Memory B cell (primary cell): Measurements from ENCODE around the gene TVP23A.
"Not testable (repeated sequence)": the region's sequence is repeated elsewhere in the genome, so short reads cannot be mapped to it uniquely, and the experiment has no call there.

Source experiments
- ATAC-seq: fragments of 150-1000 bp; cut with Tn5 transposase; 2 replicates; pipeline ENCODE4 v1.10.0; 2021; ENCODE audit warnings: low read depth, mild to moderate bottlenecking, moderate library complexity
- DNase-seq, 2 donors: peaks; one replicate each; pipeline ENCODE4 v3.0.0; 2022; ENCODE audit warnings: low spot score in 2 of 2
- H3K27ac Mint-ChIP-seq: one replicate; pipeline ENCODE4 v1.8.0; 2022; ENCODE audit warnings: mild to moderate bottlenecking, moderate library complexity, mixed read lengths
- H3K27me3 Mint-ChIP-seq: one replicate; pipeline ENCODE4 v1.8.0; 2022; ENCODE audit warnings: mixed read lengths
- H3K36me3 Mint-ChIP-seq: one replicate; pipeline ENCODE4 v1.8.0; 2022; ENCODE audit warnings: mild to moderate bottlenecking, mixed read lengths
- H3K4me1 Mint-ChIP-seq: one replicate; pipeline ENCODE4 v1.8.0; 2022; ENCODE audit warnings: mixed read lengths
- H3K4me3 Mint-ChIP-seq: one replicate; pipeline ENCODE4 v1.8.0; 2022; ENCODE audit warnings: mild to moderate bottlenecking, moderate library complexity, mixed read lengths
- H3K9me3 Mint-ChIP-seq: one replicate; pipeline ENCODE4 v1.8.0; 2022; ENCODE audit warnings: mixed read lengths

TVP23A gene

GRCh38 chr16:10806698-10807097, 11.9 kb downstream of the TVP23A start:
- peak overlapping the region; percentile 68 for H3K4me3 Mint-ChIP-seq
- no peak for DNase-seq
- H3K4me1 Mint-ChIP-seq = peaks cover 24% of the 10 kb centered on the region
- no peaks in the 10 kb centered on the region for H3K9me3 Mint-ChIP-seq
- no peak overlapping the region for H3K27ac Mint-ChIP-seq
- no peaks in the 10 kb centered on the region for H3K27me3 Mint-ChIP-seq
- H3K36me3 Mint-ChIP-seq = no peaks in the 10 kb centered on the region
- ATAC-seq = peak; percentile 79

GRCh38 chr16:10805334-10805733, 13.3 kb downstream of the TVP23A start:
- Mint-ChIP-seq H3K4me1 (peaks cover 21% of the 10 kb centered on the region), H3K4me3 (no peak overlapping the region), H3K27me3 (no peaks in the 10 kb centered on the region), H3K27ac (no peak overlapping the region), H3K36me3 (no peaks in the 10 kb centered on the region), H3K9me3 (no peaks in the 10 kb centered on the region)
- ATAC-seq = no peak
- DNase-seq = no peak

GRCh38 chr16:10799736-10800135, 18.9 kb downstream of the TVP23A start:
- H3K27ac Mint-ChIP-seq = no peak overlapping the region
- no peaks in the 10 kb centered on the region for H3K36me3 Mint-ChIP-seq
- no peaks in the 10 kb centered on the region for H3K9me3 Mint-ChIP-seq
- H3K4me1 Mint-ChIP-seq = peaks cover 9% of the 10 kb centered on the region
- no peaks in the 10 kb centered on the region for H3K27me3 Mint-ChIP-seq
- DNase-seq (no peak), ATAC-seq (no peak)
- no peak overlapping the region for H3K4me3 Mint-ChIP-seq

GRCh38 chr16:10791048-10791447, 27.5 kb downstream of the TVP23A start:
- Mint-ChIP-seq H3K36me3 (no peaks in the 10 kb centered on the region), H3K9me3 (no peaks in the 10 kb centered on the region), H3K27ac (no peak overlapping the region), H3K4me1 (peaks cover 29% of the 10 kb centered on the region), H3K4me3 (no peak overlapping the region), H3K27me3 (no peaks in the 10 kb centered on the region)
- no peak for DNase-seq
- no peak for ATAC-seq

- H3K27ac Mint-ChIP-seq, H3K27me3 Mint-ChIP-seq, DNase-seq, H3K9me3 Mint-ChIP-seq, H3K4me3 Mint-ChIP-seq, ATAC-seq, H3K36me3 Mint-ChIP-seq: not testable (repeated sequence)
- peaks cover 27% of the 10 kb centered on the region for H3K4me1 Mint-ChIP-seq
Measured at GRCh38 chr16:10788630-10789029, 30.0 kb downstream of the TVP23A start.

- Mint-ChIP-seq H3K4me1 (peaks cover 24% of the 10 kb centered on the region), H3K9me3 (no peaks in the 10 kb centered on the region), H3K36me3 (no peaks in the 10 kb centered on the region), H3K4me3 (peak overlapping the region; percentile 53), H3K27ac (peak overlapping the region; percentile 64), H3K27me3 (no peaks in the 10 kb centered on the region)
- DNase-seq (peak; percentile 31 to 60), ATAC-seq (peak; percentile 100)
Measured at GRCh38 chr16:10787304-10787703, 31.3 kb downstream of the TVP23A start.

GRCh38 chr16:10782628-10783027, 36.0 kb downstream of the TVP23A start:
- Mint-ChIP-seq H3K27ac (no peak overlapping the region), H3K4me3 (no peak overlapping the region), H3K36me3 (no peaks in the 10 kb centered on the region), H3K27me3 (no peaks in the 10 kb centered on the region), H3K9me3 (no peaks in the 10 kb centered on the region), H3K4me1 (peaks cover 15% of the 10 kb centered on the region)
- DNase-seq (no peak), ATAC-seq (no peak)

- no peaks in the 10 kb centered on the region for H3K9me3 Mint-ChIP-seq
- no peak for ATAC-seq
- H3K27me3 Mint-ChIP-seq = no peaks in the 10 kb centered on the region
- H3K4me1 Mint-ChIP-seq = peaks cover 13% of the 10 kb centered on the region
- no peaks in the 10 kb centered on the region for H3K36me3 Mint-ChIP-seq
- H3K27ac Mint-ChIP-seq = no peak overlapping the region
- no peak for DNase-seq
- no peak overlapping the region for H3K4me3 Mint-ChIP-seq
Measured at GRCh38 chr16:10780628-10781027, 38.0 kb downstream of the TVP23A start.

- not testable (repeated sequence) for H3K9me3 Mint-ChIP-seq, H3K36me3 Mint-ChIP-seq, H3K4me3 Mint-ChIP-seq, DNase-seq, H3K27ac Mint-ChIP-seq, H3K27me3 Mint-ChIP-seq, ATAC-seq
- peaks cover 19% of the 10 kb centered on the region for H3K4me1 Mint-ChIP-seq
Measured at GRCh38 chr16:10779908-10780307, 38.7 kb downstream of the TVP23A start.

GRCh38 chr16:10777356-10777755, 41.2 kb downstream of the TVP23A start:
- ATAC-seq = no peak
- Mint-ChIP-seq H3K27ac (no peak overlapping the region), H3K36me3 (no peaks in the 10 kb centered on the region), H3K9me3 (no peaks in the 10 kb centered on the region), H3K4me3 (no peak overlapping the region), H3K4me1 (peaks cover 25% of the 10 kb centered on the region), H3K27me3 (no peaks in the 10 kb centered on the region)
- no peak for DNase-seq

- H3K36me3 Mint-ChIP-seq, ATAC-seq, H3K9me3 Mint-ChIP-seq, DNase-seq, H3K4me3 Mint-ChIP-seq, H3K27me3 Mint-ChIP-seq, H3K27ac Mint-ChIP-seq: not testable (repeated sequence)
- peaks cover 22% of the 10 kb centered on the region for H3K4me1 Mint-ChIP-seq
Measured at GRCh38 chr16:10776923-10777322, 41.7 kb downstream of the TVP23A start.

- peak overlapping the region; percentile 12 for H3K27ac Mint-ChIP-seq
- H3K27me3 Mint-ChIP-seq = no peaks in the 10 kb centered on the region
- peak; percentile 57 for ATAC-seq
- DNase-seq = no peak
- no peaks in the 10 kb centered on the region for H3K36me3 Mint-ChIP-seq
- peak overlapping the region; percentile 13 for H3K4me3 Mint-ChIP-seq
- peaks cover 22% of the 10 kb centered on the region for H3K4me1 Mint-ChIP-seq
- H3K9me3 Mint-ChIP-seq = no peaks in the 10 kb centered on the region
Measured at GRCh38 chr16:10776280-10776679, 42.3 kb downstream of the TVP23A start.

- no peak for DNase-seq
- Mint-ChIP-seq H3K9me3 (no peaks in the 10 kb centered on the region), H3K4me3 (no peak overlapping the region), H3K36me3 (peaks cover 5% of the 10 kb centered on the region), H3K4me1 (peaks cover 19% of the 10 kb centered on the region), H3K27ac (no peak overlapping the region), H3K27me3 (no peaks in the 10 kb centered on the region)
- no peak for ATAC-seq
Measured at GRCh38 chr16:10770907-10771306, 47.7 kb downstream of the TVP23A start.

- Mint-ChIP-seq H3K27ac (no peak overlapping the region), H3K36me3 (peaks cover 5% of the 10 kb centered on the region), H3K4me1 (peaks cover 19% of the 10 kb centered on the region), H3K4me3 (no peak overlapping the region), H3K9me3 (no peaks in the 10 kb centered on the region), H3K27me3 (no peaks in the 10 kb centered on the region)
- ATAC-seq (no peak), DNase-seq (no peak)
Measured at GRCh38 chr16:10769381-10769780, 49.2 kb downstream of the TVP23A start.

- peak overlapping the region; percentile 60 for H3K27ac Mint-ChIP-seq
- H3K9me3 Mint-ChIP-seq = no peaks in the 10 kb centered on the region
- no peak for ATAC-seq
- peaks cover 21% of the 10 kb centered on the region for H3K36me3 Mint-ChIP-seq
- H3K4me1 Mint-ChIP-seq = peaks cover 16% of the 10 kb centered on the region
- DNase-seq = no peak
- no peaks in the 10 kb centered on the region for H3K27me3 Mint-ChIP-seq
- H3K4me3 Mint-ChIP-seq = no peak overlapping the region
Measured at GRCh38 chr16:10767127-10767526, 51.5 kb downstream of the TVP23A start.
